Gastrocnemius medialis (tissue), 4 donors: Measurements from ENCODE around the gene RUNX1.

Experiments used
- POLR2A ChIP-seq, 2 donors: fragments of 450-650 bp; IDR thresholded peaks; one replicate each; pipeline ENCODE4 v1.6.1; 2017; ENCODE audit warnings: antibody characterized with exemption in 2 of 2, mild to moderate bottlenecking in 2 of 2, moderate library complexity in 2 of 2
- TF ChIP-seq, protein P1 (sequence below), 5 experiments: fragments of 450-650 bp in 3 of 5; fragments of 200-600 bp in 2 of 5; sonication (generic) in 2 of 5; IDR thresholded peaks in 4 of 5; conservative IDR thresholded peaks in 1 of 5; 1 replicate in 4 of 5; 2 replicates in 1 of 5; pipeline ENCODE4 v1.5.1; 2016 to 2019; ENCODE audit warnings: antibody characterized with exemption in 5 of 5, mild to moderate bottlenecking in 3 of 5, moderate library complexity in 3 of 5

DNA sequence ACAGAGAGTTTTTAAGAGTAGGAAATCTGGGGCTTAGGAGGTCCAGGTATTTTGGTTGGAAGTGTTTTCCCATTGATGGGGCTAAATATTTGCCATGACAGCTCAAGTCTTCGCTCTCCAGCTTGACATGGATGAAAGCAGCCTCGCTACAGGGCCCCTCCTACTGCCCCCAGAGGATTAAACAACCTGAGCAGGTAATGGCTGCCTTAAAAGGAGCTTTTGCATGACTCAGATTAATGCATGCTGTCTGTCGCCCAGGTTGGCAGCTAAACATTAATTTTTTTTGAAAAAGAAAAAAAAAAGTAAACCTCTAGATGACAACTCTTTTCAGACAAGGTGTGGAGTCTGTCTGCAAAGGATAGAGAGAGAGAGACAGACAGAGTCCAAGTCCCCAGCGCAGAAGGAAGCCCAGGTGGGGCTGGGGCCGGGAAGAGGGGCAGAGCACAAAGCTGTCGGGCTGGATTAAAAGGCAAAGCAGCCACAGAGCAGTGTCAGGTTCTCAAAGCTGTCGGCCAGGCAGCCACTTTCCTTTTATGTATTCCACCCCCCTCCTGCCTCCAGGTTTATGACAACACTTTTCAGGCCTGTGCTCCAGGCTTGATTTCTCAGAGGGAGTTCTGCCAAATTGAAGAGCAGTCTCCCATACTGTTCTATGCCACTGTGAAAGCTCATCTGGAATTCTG, 252.4 kb downstream of the RUNX1 start:
- TF ChIP-seq, protein P1, sequence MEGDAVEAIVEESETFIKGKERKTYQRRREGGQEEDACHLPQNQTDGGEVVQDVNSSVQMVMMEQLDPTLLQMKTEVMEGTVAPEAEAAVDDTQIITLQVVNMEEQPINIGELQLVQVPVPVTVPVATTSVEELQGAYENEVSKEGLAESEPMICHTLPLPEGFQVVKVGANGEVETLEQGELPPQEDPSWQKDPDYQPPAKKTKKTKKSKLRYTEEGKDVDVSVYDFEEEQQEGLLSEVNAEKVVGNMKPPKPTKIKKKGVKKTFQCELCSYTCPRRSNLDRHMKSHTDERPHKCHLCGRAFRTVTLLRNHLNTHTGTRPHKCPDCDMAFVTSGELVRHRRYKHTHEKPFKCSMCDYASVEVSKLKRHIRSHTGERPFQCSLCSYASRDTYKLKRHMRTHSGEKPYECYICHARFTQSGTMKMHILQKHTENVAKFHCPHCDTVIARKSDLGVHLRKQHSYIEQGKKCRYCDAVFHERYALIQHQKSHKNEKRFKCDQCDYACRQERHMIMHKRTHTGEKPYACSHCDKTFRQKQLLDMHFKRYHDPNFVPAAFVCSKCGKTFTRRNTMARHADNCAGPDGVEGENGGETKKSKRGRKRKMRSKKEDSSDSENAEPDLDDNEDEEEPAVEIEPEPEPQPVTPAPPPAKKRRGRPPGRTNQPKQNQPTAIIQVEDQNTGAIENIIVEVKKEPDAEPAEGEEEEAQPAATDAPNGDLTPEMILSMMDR (IDR thresholded peaks at IDR 0.05 in 4 of 5, conservative IDR thresholded peaks at IDR 0.05 in 1 of 5): no peak
- no peak for TF ChIP-seq POLR2A (IDR thresholded peaks at IDR 0.05)
